Thyroid gland (tissue), 4 donors: Measurements from ENCODE around the gene NLRC4. TPM values are rescaled to one million over a fixed set of nuclear protein-coding genes. Genes with fewer than 3 reads are reported as not detected.

ENCODE experiments used
- DNase-seq, 2 donors: peaks; one replicate each; pipeline ENCODE4 v3.0.0-alpha.2; 2019
- H3K27ac ChIP-seq, 3 donors: fragments of 200-600 bp; sonication (generic); 1 replicate in 2 of 3; 2 replicates in 1 of 3; pipeline ENCODE4 v1.5.1; 2016 to 2019; ENCODE audit warnings: mild to moderate bottlenecking in 1 of 3, moderate library complexity in 1 of 3
- H3K27me3 ChIP-seq: fragments of 200-600 bp; sonication (generic); one replicate; pipeline ENCODE4 v1.5.1; 2019
- H3K36me3 ChIP-seq, 2 donors: fragments of 200-600 bp; sonication (generic); one replicate each; pipeline ENCODE4 v1.5.1; 2016 to 2019
- H3K4me1 ChIP-seq, 2 donors: fragments of 200-600 bp; sonication (generic); one replicate each; pipeline ENCODE4 v1.5.1; 2017 to 2019
- H3K4me3 ChIP-seq, 3 donors: fragments of 200-600 bp; sonication (generic); replicated peaks in 1 of 3; 1 replicate in 2 of 3; 2 replicates in 1 of 3; pipeline ENCODE4 v1.5.1; 2016; ENCODE audit warnings: mild to moderate bottlenecking in 1 of 3
- H3K9me3 ChIP-seq: fragments of 200-600 bp; sonication (generic); one replicate; pipeline ENCODE4 v1.5.1; 2017
- CTCF ChIP-seq, 6 experiments: fragments of 200-600 bp in 3 of 6; fragments of 450-650 bp in 3 of 6; sonication (generic) in 3 of 6; IDR thresholded peaks; one replicate each; pipeline ENCODE4 v1.5.1; 2016 to 2019; ENCODE audit warnings: antibody characterized with exemption in 6 of 6, mild to moderate bottlenecking in 2 of 6, inconsistent platforms in 1 of 6, moderate library complexity in 1 of 6
- POLR2A ChIP-seq, 2 donors: fragments of 450-650 bp; IDR thresholded peaks; one replicate each; pipeline ENCODE4 v1.6.1; 2017; ENCODE audit warnings: antibody characterized with exemption in 2 of 2, mild to moderate bottlenecking in 2 of 2, moderate library complexity in 1 of 2
- WGBS, 2 donors: methylation state at CpG; one replicate each; pipeline ENCODE4 v1.1.5; 2017; 5-methylcytosine and 5-hydroxymethylcytosine counted together
- intact Hi-C: fragments of 100-400 bp; cut with DNase I; formaldehyde crosslinking; loops from one replicate; pipeline ENCODE4 v1.15.1; 2023
- total RNA-seq, 4 donors: library from RNA; depleted of rRNA; stranded (reverse); fragments of >200 nt; gene quantifications; one replicate each; pipeline ENCODE4 v1.2.3, GENCODE V29; 2016

NLRC4 gene
- total RNA-seq, 4 donors from 2014 or later, result 0.29 to 1.7 (median 0.34) TPM

GRCh38 chr2:32249731-32250236 lies 14.9 kb downstream of the NLRC4 start:
- TF ChIP-seq POLR2A (IDR thresholded peaks at IDR 0.05), result no peak
- Histone ChIP-seq H3K4me3 (no peak overlapping the region), H3K9me3 (no peaks in the 10 kb centered on the region), H3K4me1 (no peaks in the 10 kb centered on the region), H3K27me3 (no peaks in the 10 kb centered on the region), H3K36me3 (no peaks in the 10 kb centered on the region), H3K27ac (no peak overlapping the region)
- no peak for DNase-seq
- 89 to 100% methylated on average over 2 of the region's 2 CpGs for WGBS, 2 donors
- intact Hi-C loops, result no loop called here

GRCh38 chr2:32248299-32248698 lies 16.4 kb downstream of the NLRC4 start:
- Histone ChIP-seq H3K27me3 (no peaks in the 10 kb centered on the region), H3K4me1 (no peaks in the 10 kb centered on the region), H3K27ac (no peak overlapping the region), H3K36me3 (no peaks in the 10 kb centered on the region), H3K4me3 (no peak overlapping the region), H3K9me3 (no peaks in the 10 kb centered on the region)
- TF ChIP-seq CTCF (IDR thresholded peaks at IDR 0.05), result no peak
- TF ChIP-seq POLR2A (IDR thresholded peaks at IDR 0.05), result no peak
- WGBS, 2 donors, result 92 to 93% methylated on average over 3 of the region's 3 CpGs
- intact Hi-C loops, result no loop called here
- DNase-seq, result no peak

GRCh38 chr2:32246911-32247310 lies 17.8 kb downstream of the NLRC4 start:
- no peak for TF ChIP-seq POLR2A (IDR thresholded peaks at IDR 0.05)
- TF ChIP-seq CTCF (IDR thresholded peaks at IDR 0.05), result no peak
- DNase-seq, result no peak
- no peak overlapping the region for H3K4me3 ChIP-seq
- H3K27me3 ChIP-seq, result no peaks in the 10 kb centered on the region
- WGBS, 2 donors, result 88 to 90% methylated on average over 4 of the region's 4 CpGs
- no peaks in the 10 kb centered on the region for H3K9me3 ChIP-seq
- H3K36me3 ChIP-seq, result no peaks in the 10 kb centered on the region
- intact Hi-C loops, result no loop called here
- H3K4me1 ChIP-seq, result no peaks in the 10 kb centered on the region
- no peak overlapping the region for H3K27ac ChIP-seq

GRCh38 chr2:32242331-32242730 lies 22.4 kb downstream of the NLRC4 start:
- no peaks in the 10 kb centered on the region for H3K4me1 ChIP-seq
- H3K9me3 ChIP-seq, result no peaks in the 10 kb centered on the region
- TF ChIP-seq POLR2A (IDR thresholded peaks at IDR 0.05) (no peak), CTCF (IDR thresholded peaks at IDR 0.05) (no peak)
- WGBS, 2 donors, result 94 to 98% methylated on average over 3 of the region's 3 CpGs
- no peaks in the 10 kb centered on the region for H3K36me3 ChIP-seq
- DNase-seq, result no peak
- no peak overlapping the region for H3K27ac ChIP-seq
- H3K4me3 ChIP-seq, result no peak overlapping the region
- intact Hi-C loops, result no loop called here
- H3K27me3 ChIP-seq, result no peaks in the 10 kb centered on the region

- intact Hi-C loops, result no loop called here
- H3K4me1 ChIP-seq, result no peaks in the 10 kb centered on the region
Observed at GRCh38 chr2:32237996-32238395, 26.7 kb downstream of the NLRC4 start.

More at GRCh38 chr2:32237996-32238395, 26.7 kb downstream of the NLRC4 start:
- Histone ChIP-seq H3K27ac (no peak overlapping the region), H3K27me3 (no peaks in the 10 kb centered on the region), H3K36me3 (no peaks in the 10 kb centered on the region), H3K4me3 (no peak overlapping the region), H3K9me3 (no peaks in the 10 kb centered on the region)
- WGBS, 2 donors, result 75 to 91% methylated on average over 2 of the region's 2 CpGs
- DNase-seq, result no peak
- TF ChIP-seq CTCF (IDR thresholded peaks at IDR 0.05) (no peak), POLR2A (IDR thresholded peaks at IDR 0.05) (no peak)
